Activated naive CD8-positive, alpha-beta T cell treated with anti-CD3 and anti-CD28 coated beads, Interleukin-2, amount 50 U/mL, for 24 hours (primary cell): ENCODE measurements around the gene EXOC6.

ENCODE experiments used
- ATAC-seq: fragments of 150-1000 bp; cut with Tn5 transposase; one replicate; pipeline ENCODE4 v1.10.0; 2021
- DNase-seq: peaks from one replicate; pipeline ENCODE4 v3.0.0; 2021
- H3K27ac Mint-ChIP-seq: one replicate; pipeline ENCODE4 v1.8.0; 2021; ENCODE audit warnings: mild to moderate bottlenecking, mixed read lengths
- H3K27me3 Mint-ChIP-seq: one replicate; pipeline ENCODE4 v1.8.0; 2021; ENCODE audit warnings: mixed read lengths
- H3K36me3 Mint-ChIP-seq: one replicate; pipeline ENCODE4 v1.8.0; 2021; ENCODE audit warnings: low read depth, mixed read lengths
- H3K4me1 Mint-ChIP-seq: one replicate; pipeline ENCODE4 v1.8.0; 2021; ENCODE audit warnings: mixed read lengths
- H3K4me3 Mint-ChIP-seq: one replicate; pipeline ENCODE4 v1.8.0; 2021; ENCODE audit warnings: mild to moderate bottlenecking, moderate library complexity, mixed read lengths
- H3K9me3 Mint-ChIP-seq: one replicate; pipeline ENCODE4 v1.8.0; 2021; ENCODE audit warnings: mixed read lengths

The EXOC6 gene

DNA sequence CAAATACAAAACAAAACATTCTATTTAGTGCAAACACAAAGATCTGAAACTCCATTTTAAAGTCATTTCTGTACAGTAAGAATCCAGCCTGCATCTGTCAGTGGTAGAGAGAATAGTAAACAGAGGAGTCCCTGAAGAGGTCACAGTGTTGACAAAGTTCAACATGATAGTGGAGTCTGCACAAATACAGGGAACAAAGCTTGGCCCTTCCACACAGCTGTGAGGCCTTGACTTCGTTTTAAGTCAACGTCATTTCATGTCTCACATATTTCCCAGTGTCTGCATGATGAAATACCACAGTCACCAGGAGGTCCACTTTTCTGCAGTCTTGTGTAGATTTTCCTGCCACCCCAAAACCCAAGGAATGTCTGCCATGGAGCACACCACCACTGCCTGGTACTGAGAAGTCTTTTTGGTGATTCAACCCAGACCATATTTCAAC is 258.3 kb downstream of the EXOC6 start:
- no peaks in the 10 kb centered on the region for H3K36me3 Mint-ChIP-seq
- DNase-seq (no peak), ATAC-seq (no peak)
- no peak overlapping the region for H3K4me3 Mint-ChIP-seq
- H3K4me1 Mint-ChIP-seq, result no peaks in the 10 kb centered on the region
- H3K27ac Mint-ChIP-seq, result no peak overlapping the region
- H3K27me3 Mint-ChIP-seq, result no peaks in the 10 kb centered on the region
- no peaks in the 10 kb centered on the region for H3K9me3 Mint-ChIP-seq
